OCI-LY1 (cell line): ENCODE results near the gene SMPDL3A.

Experiments used
- EZH2 ChIP-seq: fragments of 200-600 bp; sonication (generic), shearing (Covaris generic); IDR thresholded peaks from 2 replicates; pipeline ENCODE4 v1.8.0; 2017; ENCODE audit warnings: borderline replicate concordance, mixed run types, mild to moderate bottlenecking, antibody characterized with exemption, low read length, moderate library complexity, mixed read lengths
- TF ChIP-seq, protein P1 (sequence below): fragments of 200-600 bp; sonication (generic), shearing (Covaris generic); IDR thresholded peaks from 2 replicates; pipeline ENCODE4 v1.5.1; 2017; ENCODE audit warnings: mild to moderate bottlenecking, antibody characterized with exemption, low read length, moderate library complexity, mixed read lengths

DNA sequence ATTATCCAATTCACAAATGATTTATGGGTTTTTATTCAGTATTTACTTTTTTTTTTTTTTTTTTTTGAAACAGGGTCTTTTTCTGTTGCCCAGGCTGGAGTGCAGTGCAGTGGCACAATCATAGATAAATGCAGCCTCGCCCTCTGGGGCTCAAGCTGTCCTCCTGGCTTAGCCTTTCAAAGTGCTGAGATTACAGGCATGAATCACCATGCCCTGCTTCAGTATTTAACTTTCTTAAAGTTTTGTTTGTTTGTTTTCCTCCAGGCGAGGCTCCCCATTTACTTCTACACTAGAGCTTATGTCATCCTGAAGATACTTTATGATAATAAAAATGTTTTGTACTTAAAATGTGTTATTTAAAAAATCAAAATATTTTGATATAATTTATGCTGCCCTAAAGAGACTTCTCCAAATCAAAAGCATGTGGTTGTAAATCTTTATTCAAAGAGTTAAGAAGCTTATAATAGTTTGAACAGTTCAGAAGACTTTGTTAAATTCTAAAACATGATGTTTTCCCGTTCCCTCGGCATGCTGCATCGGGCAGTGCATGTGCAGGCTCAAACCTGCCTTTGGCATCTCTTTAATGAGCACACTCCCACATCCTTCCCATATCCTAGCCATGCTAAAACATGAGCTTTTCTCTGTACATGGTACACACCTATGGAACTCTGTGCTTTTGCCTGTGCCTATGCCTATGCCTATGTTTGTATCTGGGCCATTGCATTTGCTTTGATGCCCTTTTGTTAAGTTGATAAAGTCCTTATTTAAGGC, 11.0 kb downstream of the SMPDL3A start:
- TF ChIP-seq, protein P1, sequence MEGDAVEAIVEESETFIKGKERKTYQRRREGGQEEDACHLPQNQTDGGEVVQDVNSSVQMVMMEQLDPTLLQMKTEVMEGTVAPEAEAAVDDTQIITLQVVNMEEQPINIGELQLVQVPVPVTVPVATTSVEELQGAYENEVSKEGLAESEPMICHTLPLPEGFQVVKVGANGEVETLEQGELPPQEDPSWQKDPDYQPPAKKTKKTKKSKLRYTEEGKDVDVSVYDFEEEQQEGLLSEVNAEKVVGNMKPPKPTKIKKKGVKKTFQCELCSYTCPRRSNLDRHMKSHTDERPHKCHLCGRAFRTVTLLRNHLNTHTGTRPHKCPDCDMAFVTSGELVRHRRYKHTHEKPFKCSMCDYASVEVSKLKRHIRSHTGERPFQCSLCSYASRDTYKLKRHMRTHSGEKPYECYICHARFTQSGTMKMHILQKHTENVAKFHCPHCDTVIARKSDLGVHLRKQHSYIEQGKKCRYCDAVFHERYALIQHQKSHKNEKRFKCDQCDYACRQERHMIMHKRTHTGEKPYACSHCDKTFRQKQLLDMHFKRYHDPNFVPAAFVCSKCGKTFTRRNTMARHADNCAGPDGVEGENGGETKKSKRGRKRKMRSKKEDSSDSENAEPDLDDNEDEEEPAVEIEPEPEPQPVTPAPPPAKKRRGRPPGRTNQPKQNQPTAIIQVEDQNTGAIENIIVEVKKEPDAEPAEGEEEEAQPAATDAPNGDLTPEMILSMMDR = no peak
- no peak for TF ChIP-seq EZH2
